Endothelial cell of umbilical vein (primary cell): ENCODE results near the gene RAB11FIP3. TPM values are rescaled to one million over a fixed set of nuclear protein-coding genes. Genes with fewer than 3 reads are reported as not detected.

Experiments
- BruUV-seq: library from RNA; stranded (reverse); fragments of 400-500 nt; replicated peaks from 2 replicates; lab custom pipeline; 2021; lab: Mats Ljungman, UMichigan
- CTCF ChIA-PET: fragments of 300-600, 350-600 bp; sonication (Branson Sonifier 250); formaldehyde crosslinking; loops from one replicate; lab custom pipeline; 2021; ENCODE audit warnings: antibody characterized with exemption, inconsistent platforms; lab: Charles Lee
- POLR2A ChIA-PET: fragments of 300-600, 350-600 bp; sonication (Branson Sonifier 250); formaldehyde crosslinking; loops from one replicate; lab custom pipeline; 2021; ENCODE audit warnings: antibody characterized with exemption, inconsistent platforms; lab: Charles Lee
- DNase-seq: peaks from one replicate; pipeline ENCODE4 v3.0.0-alpha.2; 2011; ENCODE audit warnings: low read depth, low spot score
- FAIRE-seq: peaks from 2 replicates; lab custom pipeline; 2011; peaks lifted over from hg19 to GRCh38; lab: Jason Lieb, UNC
- H2AFZ ChIP-seq: 2 replicates; pipeline ENCODE4 v1.6.0; 2012; ENCODE audit warnings: low read depth, low read length, control low read depth, inconsistent platforms
- H3K27ac ChIP-seq: 2 replicates; pipeline ENCODE4 v1.5.1; 2011; ENCODE audit warnings: low read depth, mild to moderate bottlenecking, control low read depth, low read length, moderate library complexity; ENCODE audit not compliant: insufficient read depth
- H3K27me3 ChIP-seq, 2 experiments: 2 replicates each; pipeline versions ENCODE4 v1.6.0 to v1.6.1; 2011; ENCODE audit warnings: low read length in 2 of 2, mixed read lengths in 1 of 2; ENCODE audit not compliant: control insufficient read depth in 2 of 2, insufficient read depth in 2 of 2
- H3K36me3 ChIP-seq, 2 experiments: 2 replicates in 1 of 2; 3 replicates in 1 of 2; pipeline ENCODE4 v1.5.1; 2011; ENCODE audit warnings: low read length in 2 of 2, mild to moderate bottlenecking in 1 of 2, moderate library complexity in 1 of 2; ENCODE audit not compliant: control insufficient read depth in 2 of 2, insufficient read depth in 2 of 2; ENCODE audit errors: extremely low read depth in 1 of 2
- H3K4me1 ChIP-seq: 3 replicates; pipeline ENCODE4 v1.5.1; 2011; ENCODE audit warnings: mild to moderate bottlenecking, low read length; ENCODE audit not compliant: control insufficient read depth, insufficient read depth; ENCODE audit errors: extremely low read depth
- H3K4me2 ChIP-seq: 2 replicates; pipeline ENCODE4 v1.6.1; 2011; ENCODE audit warnings: low read length, control low read depth, mixed read lengths; ENCODE audit not compliant: insufficient read depth
- H3K4me3 ChIP-seq, 3 experiments: fragments of 200-600 bp in 1 of 3; sonication (generic), shearing (Covaris generic) in 1 of 3; replicated peaks in 1 of 3; 2 replicates each; pipeline ENCODE4 v1.5.1; 2011 to 2016; ENCODE audit warnings: control low read depth in 3 of 3, low read length in 3 of 3, mild to moderate bottlenecking in 2 of 3, inconsistent platforms in 1 of 3, low read depth in 1 of 3, moderate library complexity in 1 of 3; ENCODE audit not compliant: insufficient read depth in 1 of 3
- H3K79me2 ChIP-seq: 2 replicates; pipeline ENCODE4 v1.6.0; 2012; ENCODE audit warnings: low read length, inconsistent platforms; ENCODE audit not compliant: control insufficient read depth, insufficient read depth
- H3K9ac ChIP-seq: replicated peaks from 2 replicates; pipeline ENCODE3; 2011; ENCODE audit warnings: low read length, control low read depth; ENCODE audit not compliant: insufficient read depth; ENCODE audit errors: extremely low read depth
- H3K9me1 ChIP-seq: replicated peaks from 3 replicates; pipeline ENCODE4 v1.6.0; 2011; ENCODE audit warnings: mild to moderate bottlenecking, low read length; ENCODE audit not compliant: control insufficient read depth, insufficient read depth; ENCODE audit errors: extremely low read depth
- H3K9me3 ChIP-seq: replicated peaks from 2 replicates; pipeline ENCODE4 v1.5.1; 2012; ENCODE audit warnings: low read length, inconsistent platforms; ENCODE audit not compliant: control insufficient read depth, insufficient read depth
- H4K20me1 ChIP-seq: replicated peaks from 2 replicates; pipeline ENCODE3; 2011; ENCODE audit warnings: mild to moderate bottlenecking, low read length; ENCODE audit not compliant: control insufficient read depth, insufficient read depth; ENCODE audit errors: extremely low read depth
- EZH2 ChIP-seq: IDR thresholded peaks from 2 replicates; pipeline ENCODE4 v1.6.1; 2012; ENCODE audit warnings: borderline replicate concordance, low read depth, mild to moderate bottlenecking, moderate library complexity, low read length, inconsistent platforms; ENCODE audit not compliant: severe bottlenecking
- FOS ChIP-seq: IDR thresholded peaks from 2 replicates; pipeline ENCODE4 v1.6.1; 2011; ENCODE audit warnings: mild to moderate bottlenecking, low read length, moderate library complexity, borderline replicate concordance; ENCODE audit not compliant: insufficient read depth
- GATA2 ChIP-seq: IDR thresholded peaks from 2 replicates; pipeline ENCODE4 v1.7.0; 2011; ENCODE audit warnings: low read depth, mild to moderate bottlenecking, moderate library complexity, mixed read lengths, low read length; ENCODE audit not compliant: insufficient read length, insufficient read depth
- JUN ChIP-seq: IDR thresholded peaks from 2 replicates; pipeline ENCODE4 v1.6.1; 2011; ENCODE audit warnings: borderline replicate concordance, low read depth; ENCODE audit not compliant: insufficient read length, insufficient read depth
- MYC ChIP-seq: IDR thresholded peaks from one replicate; pipeline ENCODE4 v1.6.1; 2011; ENCODE audit warnings: mild to moderate bottlenecking, low read depth, low read length
- POLR2A ChIP-seq: IDR thresholded peaks from 2 replicates; pipeline ENCODE4 v1.6.1; 2012; ENCODE audit warnings: low read depth, mild to moderate bottlenecking, control low read depth, low read length
- POLR2AphosphoS5 ChIP-seq: IDR thresholded peaks from 2 replicates; pipeline ENCODE4 v1.6.1; 2012; ENCODE audit warnings: low read depth, mild to moderate bottlenecking, control low read depth, low read length, moderate library complexity; ENCODE audit not compliant: insufficient read depth
- dilution Hi-C: fragments of 300-500 bp; cut with MboI; formaldehyde crosslinking; loops from one replicate; pipeline ENCODE4 v1.15.0; 2019; ENCODE audit warnings: low sequenced_read_pairs; ENCODE audit not compliant: extremely low pct_ligation_motif_present
- intact Hi-C: fragments of 100-400 bp; cut with micrococcal nuclease; formaldehyde crosslinking; loops from one replicate; pipeline ENCODE4 v1.10.0; 2022
- polyA plus RNA-seq, 4 experiments: library from polyadenylated mRNA; depleted of rRNA in 3 of 4; stranded (reverse) in 3 of 4; unstranded in 1 of 4; fragments of >200 nt; gene quantifications; 2 replicates each; pipeline versions ENCODE4 v1.2.1 to v1.2.3, GENCODE V29; 2011 to 2012; ENCODE audit warnings: missing spikeins in 1 of 4
- total RNA-seq: library from RNA; stranded (reverse); gene quantifications from 2 replicates; pipeline ENCODE4 v1.2.3, GENCODE V29; 2021
- TF ChIP-seq, protein P1 (sequence below), 2 donors: IDR thresholded peaks; 1 replicate in 1 of 2; 2 replicates in 1 of 2; pipeline ENCODE4 v1.5.1; 2011; ENCODE audit warnings: low read length in 2 of 2, mild to moderate bottlenecking in 2 of 2, moderate library complexity in 2 of 2, control low read depth in 1 of 2, inconsistent platforms in 1 of 2, low read depth in 1 of 2; ENCODE audit not compliant: insufficient read depth in 1 of 2; ENCODE audit errors: extremely low read depth in 1 of 2
- TF ChIP-seq, protein P2 (sequence below): IDR thresholded peaks from 2 replicates; pipeline ENCODE4 v1.6.1; 2011; ENCODE audit not compliant: insufficient read depth, insufficient read length

The RAB11FIP3 gene
- total and polyA plus RNA-seq, 2 donors (not counting 3 experiments of a cell fraction or from before 2014, with no cell fraction given) = 20.5 to 75.9 TPM

DNA sequence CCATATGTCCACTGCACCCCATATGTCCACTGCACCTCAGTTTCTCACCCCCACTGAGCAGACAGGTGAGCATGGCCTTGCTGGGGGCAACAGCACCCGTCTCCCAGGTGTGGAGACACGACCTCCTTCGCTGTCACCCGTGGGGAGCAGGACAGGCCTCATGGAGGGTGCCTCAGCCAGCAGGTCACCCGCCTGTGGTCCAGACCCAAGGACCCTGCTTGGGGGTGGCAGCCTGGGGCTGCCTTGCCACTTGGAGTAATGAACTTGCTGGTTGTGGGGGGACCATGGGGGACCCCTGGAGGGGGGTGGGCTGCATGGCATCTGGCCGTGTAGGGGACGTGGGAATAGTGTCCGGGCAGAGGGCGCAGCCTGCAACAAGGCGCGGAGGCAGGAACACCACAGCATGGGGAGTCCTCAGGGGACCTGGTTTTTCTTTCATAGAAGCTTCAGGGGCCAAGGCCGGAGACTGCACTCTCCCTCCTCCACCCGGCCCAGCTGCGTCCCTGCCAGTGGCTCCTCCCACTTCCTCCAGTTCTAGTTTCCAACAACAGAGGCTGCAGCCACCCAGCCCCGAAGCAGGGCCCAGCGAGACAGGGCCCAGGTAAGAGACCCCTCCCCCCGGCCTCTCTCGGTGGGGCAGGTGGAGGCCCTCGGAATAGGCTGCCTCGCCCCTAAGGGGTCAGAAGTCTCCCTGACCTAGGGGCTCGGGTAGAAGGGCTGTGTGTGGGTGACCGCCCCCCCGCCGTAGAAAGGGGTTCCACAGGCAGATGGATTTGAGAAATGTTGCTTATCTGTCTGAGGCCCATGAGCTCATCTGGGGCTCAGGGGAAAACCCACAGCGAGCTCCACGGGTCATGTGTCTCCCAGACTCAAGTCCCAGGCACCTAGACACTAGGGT is 141.3 kb downstream of the RAB11FIP3 start, which contains the start of gene NHLRC4:
Gene NHLRC4 (plus strand): TSS at position 531 of the 898 bp plus-strand sequence. CDS start 1,043 bp downstream, outside the sequence.
- H3K4me2 ChIP-seq = peak within 1 kb of the TSS; percentile 12

More for the DNA sequence above, 141.3 kb downstream of the RAB11FIP3 start, which contains the start of gene NHLRC4:
- Histone ChIP-seq H3K9me1 (no peaks in the 10 kb centered on the region), H4K20me1 (no peaks in the 10 kb centered on the region), H3K9me3 (no peaks in the 10 kb centered on the region), H2AFZ (peak within 1 kb of the TSS; percentile 62), H3K4me3 (no peak within 1 kb of the TSS), H3K27ac (no peak within 1 kb of the TSS), H3K27me3 (peaks cover 0 to 2% of the 10 kb centered on the region in 2 experiments), H3K9ac (no peak within 1 kb of the TSS), H3K4me1 (peaks cover 24% of the 10 kb centered on the region), H3K36me3 (no peaks in the 10 kb centered on the region), H3K79me2 (peaks cover 13% of the 10 kb centered on the region)
- intact Hi-C loops = loop anchor here (5.0 kb wide), 1 partner anchor 39 kb away; the partner anchor contains the start of gene CAPN15
- POLR2A ChIA-PET = interaction anchor here (0.6 kb wide), 1 partner anchor 180 kb away, joined by 3 read pairs; no protein-coding TSS in a partner anchor
- no TSS peak for BruUV-seq
- DNase-seq (peak; percentile 65), FAIRE-seq (peak; percentile 76)
- dilution Hi-C loops = no loop called here
- no peak for TF ChIP-seq POLR2AphosphoS5
- TF ChIP-seq EZH2 = no peak
- no peak for TF ChIP-seq JUN
- TF ChIP-seq GATA2 = no peak
- TF ChIP-seq FOS = no peak
- TF ChIP-seq, protein P1, sequence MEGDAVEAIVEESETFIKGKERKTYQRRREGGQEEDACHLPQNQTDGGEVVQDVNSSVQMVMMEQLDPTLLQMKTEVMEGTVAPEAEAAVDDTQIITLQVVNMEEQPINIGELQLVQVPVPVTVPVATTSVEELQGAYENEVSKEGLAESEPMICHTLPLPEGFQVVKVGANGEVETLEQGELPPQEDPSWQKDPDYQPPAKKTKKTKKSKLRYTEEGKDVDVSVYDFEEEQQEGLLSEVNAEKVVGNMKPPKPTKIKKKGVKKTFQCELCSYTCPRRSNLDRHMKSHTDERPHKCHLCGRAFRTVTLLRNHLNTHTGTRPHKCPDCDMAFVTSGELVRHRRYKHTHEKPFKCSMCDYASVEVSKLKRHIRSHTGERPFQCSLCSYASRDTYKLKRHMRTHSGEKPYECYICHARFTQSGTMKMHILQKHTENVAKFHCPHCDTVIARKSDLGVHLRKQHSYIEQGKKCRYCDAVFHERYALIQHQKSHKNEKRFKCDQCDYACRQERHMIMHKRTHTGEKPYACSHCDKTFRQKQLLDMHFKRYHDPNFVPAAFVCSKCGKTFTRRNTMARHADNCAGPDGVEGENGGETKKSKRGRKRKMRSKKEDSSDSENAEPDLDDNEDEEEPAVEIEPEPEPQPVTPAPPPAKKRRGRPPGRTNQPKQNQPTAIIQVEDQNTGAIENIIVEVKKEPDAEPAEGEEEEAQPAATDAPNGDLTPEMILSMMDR (IDR thresholded peaks at IDR 0.05; ENCODE audit: extremely low read depth in 1 of 2, insufficient read depth in 1 of 2, low read depth in 1 of 2, low read length in 2 of 2) = no peak
- no peak for TF ChIP-seq POLR2A
- TF ChIP-seq MYC = no peak
- TF ChIP-seq, protein P2, sequence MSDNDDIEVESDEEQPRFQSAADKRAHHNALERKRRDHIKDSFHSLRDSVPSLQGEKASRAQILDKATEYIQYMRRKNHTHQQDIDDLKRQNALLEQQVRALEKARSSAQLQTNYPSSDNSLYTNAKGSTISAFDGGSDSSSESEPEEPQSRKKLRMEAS = no peak
- CTCF ChIA-PET = interaction anchor here (0.9 to 1.9 kb wide), 2 partner anchors 10 to 12 kb away, joined by 3 to 9 read pairs; no protein-coding TSS in a partner anchor
